ENCODE results near the gene TMEM39B. TPM values are rescaled to one million over a fixed set of nuclear protein-coding genes. Genes with fewer than 3 reads are reported as not detected.
"Not testable (repeated sequence)": the region's sequence is repeated elsewhere in the genome, so short reads cannot be mapped to it uniquely, and the experiment has no call there.

The TMEM39B gene
- total RNA-seq, 1 donor from 2014 or later: 2.9 TPM

DNA sequence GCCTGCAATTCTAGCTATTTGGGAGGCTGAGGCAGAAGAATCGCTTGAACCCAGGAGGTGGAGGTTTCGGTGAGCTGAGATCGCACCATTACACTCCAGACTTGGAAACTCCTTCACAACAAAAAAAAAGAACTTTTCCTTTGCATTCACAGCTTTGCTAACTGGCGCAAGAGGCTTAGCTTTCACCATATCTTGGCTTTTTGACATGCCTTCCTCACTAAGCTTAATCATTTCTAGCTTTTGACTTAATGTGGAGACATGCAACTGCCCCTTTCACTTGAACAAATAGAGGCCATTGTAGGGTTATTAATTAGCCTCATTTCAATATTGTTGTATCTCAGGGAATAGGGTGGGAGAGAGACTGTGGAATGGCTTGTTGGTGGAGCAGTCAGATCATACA lies 43.8 kb downstream of the TMEM39B start:
- TF ChIP-seq, protein P1, sequence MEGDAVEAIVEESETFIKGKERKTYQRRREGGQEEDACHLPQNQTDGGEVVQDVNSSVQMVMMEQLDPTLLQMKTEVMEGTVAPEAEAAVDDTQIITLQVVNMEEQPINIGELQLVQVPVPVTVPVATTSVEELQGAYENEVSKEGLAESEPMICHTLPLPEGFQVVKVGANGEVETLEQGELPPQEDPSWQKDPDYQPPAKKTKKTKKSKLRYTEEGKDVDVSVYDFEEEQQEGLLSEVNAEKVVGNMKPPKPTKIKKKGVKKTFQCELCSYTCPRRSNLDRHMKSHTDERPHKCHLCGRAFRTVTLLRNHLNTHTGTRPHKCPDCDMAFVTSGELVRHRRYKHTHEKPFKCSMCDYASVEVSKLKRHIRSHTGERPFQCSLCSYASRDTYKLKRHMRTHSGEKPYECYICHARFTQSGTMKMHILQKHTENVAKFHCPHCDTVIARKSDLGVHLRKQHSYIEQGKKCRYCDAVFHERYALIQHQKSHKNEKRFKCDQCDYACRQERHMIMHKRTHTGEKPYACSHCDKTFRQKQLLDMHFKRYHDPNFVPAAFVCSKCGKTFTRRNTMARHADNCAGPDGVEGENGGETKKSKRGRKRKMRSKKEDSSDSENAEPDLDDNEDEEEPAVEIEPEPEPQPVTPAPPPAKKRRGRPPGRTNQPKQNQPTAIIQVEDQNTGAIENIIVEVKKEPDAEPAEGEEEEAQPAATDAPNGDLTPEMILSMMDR (IDR thresholded peaks at IDR 0.05; ENCODE audit: insufficient read depth, low read length, severe bottlenecking): no peak
- no peaks in the 10 kb centered on the region for H3K27me3 ChIP-seq (ENCODE audit: control insufficient read depth, insufficient read depth, low read length)
- FAIRE-seq: no peak
- no peaks in the 10 kb centered on the region for H3K36me3 ChIP-seq (ENCODE audit: control insufficient read depth, insufficient read depth, low read length)
- DNase-seq (ENCODE audit: low read depth): no peak
- no peak overlapping the region for H3K4me3 ChIP-seq (ENCODE audit: low read depth, low read length)

GRCh38 chr1:32122151-32122550 lies 49.4 kb downstream of the TMEM39B start:
- Histone ChIP-seq H3K27me3 (ENCODE audit: control insufficient read depth, insufficient read depth, low read length) (no peaks in the 10 kb centered on the region), H3K36me3 (ENCODE audit: control insufficient read depth, insufficient read depth, low read length) (no peaks in the 10 kb centered on the region), H3K4me3 (ENCODE audit: low read depth, low read length) (no peak overlapping the region)
- DNase-seq (ENCODE audit: low read depth) (no peak), FAIRE-seq (no peak)
- TF ChIP-seq, protein P1 (IDR thresholded peaks at IDR 0.05; ENCODE audit: insufficient read depth, low read length, severe bottlenecking): no peak

DNA sequence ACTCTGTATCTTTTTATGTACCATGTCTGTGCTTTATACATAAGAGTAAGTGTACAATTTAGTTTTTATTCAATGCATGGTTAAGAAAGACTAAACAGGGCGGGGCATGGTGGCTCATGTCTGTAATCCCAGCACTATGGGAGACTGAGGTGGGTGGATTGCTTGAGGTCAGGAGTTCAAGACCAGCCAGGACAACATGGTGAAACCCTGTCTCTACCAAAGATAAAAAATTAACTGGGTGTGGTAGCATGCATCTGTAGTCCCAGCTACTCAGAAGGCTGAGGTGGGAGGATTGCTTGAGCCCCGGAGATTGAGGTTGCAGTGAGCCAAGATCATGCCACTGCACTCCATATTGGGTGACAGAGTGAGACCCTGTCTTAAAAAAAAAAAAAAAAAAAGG lies 50.6 kb downstream of the TMEM39B start:
- not testable (repeated sequence) for H3K4me3 ChIP-seq (ENCODE audit: low read depth, low read length); DNase-seq (ENCODE audit: low read depth); H3K27me3 ChIP-seq (ENCODE audit: control insufficient read depth, insufficient read depth, low read length); H3K36me3 ChIP-seq (ENCODE audit: control insufficient read depth, insufficient read depth, low read length); FAIRE-seq

- no peaks in the 10 kb centered on the region for H3K36me3 ChIP-seq (ENCODE audit: control insufficient read depth, insufficient read depth, low read length)
- FAIRE-seq (no peak), DNase-seq (ENCODE audit: low read depth) (no peak)
- TF ChIP-seq, protein P1 (IDR thresholded peaks at IDR 0.05; ENCODE audit: insufficient read depth, low read length, severe bottlenecking): no peak
- no peaks in the 10 kb centered on the region for H3K27me3 ChIP-seq (ENCODE audit: control insufficient read depth, insufficient read depth, low read length)
- no peak overlapping the region for H3K4me3 ChIP-seq (ENCODE audit: low read depth, low read length)
Observed at GRCh38 chr1:32125313-32125712, 52.6 kb downstream of the TMEM39B start.

GRCh38 chr1:32126770-32127169 lies 54.0 kb downstream of the TMEM39B start:
- DNase-seq (ENCODE audit: low read depth): no peak
- Histone ChIP-seq H3K36me3 (ENCODE audit: control insufficient read depth, insufficient read depth, low read length) (peaks cover 1% of the 10 kb centered on the region), H3K27me3 (ENCODE audit: control insufficient read depth, insufficient read depth, low read length) (no peaks in the 10 kb centered on the region), H3K4me3 (ENCODE audit: low read depth, low read length) (no peak overlapping the region)
- TF ChIP-seq, protein P1 (IDR thresholded peaks at IDR 0.05; ENCODE audit: insufficient read depth, low read length, severe bottlenecking): no peak
- FAIRE-seq: no peak

- no peak for FAIRE-seq
Observed at GRCh38 chr1:32127409-32128198, 54.9 kb downstream of the TMEM39B start.

More at GRCh38 chr1:32127409-32128198, 54.9 kb downstream of the TMEM39B start:
- TF ChIP-seq, protein P1 (IDR thresholded peaks at IDR 0.05; ENCODE audit: insufficient read depth, low read length, severe bottlenecking): no peak
- Histone ChIP-seq H3K36me3 (ENCODE audit: control insufficient read depth, insufficient read depth, low read length) (peaks cover 1% of the 10 kb centered on the region), H3K4me3 (ENCODE audit: low read depth, low read length) (no peak overlapping the region), H3K27me3 (ENCODE audit: control insufficient read depth, insufficient read depth, low read length) (no peaks in the 10 kb centered on the region)
- no peak for DNase-seq (ENCODE audit: low read depth)
